Epithelial cell of proximal tubule (primary cell): ENCODE data around the gene MX2. TPM values are rescaled to one million over a fixed set of nuclear protein-coding genes. Genes with fewer than 3 reads are reported as not detected.

Experiments used
- DNase-seq: peaks from one replicate; pipeline ENCODE4 v3.0.0-alpha.2; 2011; ENCODE audit warnings: low read depth
- H3K4me3 ChIP-seq: 2 replicates; pipeline ENCODE4 v1.5.1; 2011; ENCODE audit warnings: low read depth, mild to moderate bottlenecking, low read length
- total RNA-seq: library from RNA; depleted of rRNA; stranded (reverse); fragments of >200 nt; gene quantifications from 2 replicates; pipeline ENCODE4 v1.2.3, GENCODE V29; 2015
- TF ChIP-seq, protein P1 (sequence below): conservative IDR thresholded peaks from 2 replicates; pipeline ENCODE4 v1.5.1; 2012; ENCODE audit warnings: low read depth, mild to moderate bottlenecking, low read length

MX2 gene
- total RNA-seq, 1 donor from 2014 or later, result 0.12 TPM

DNA sequence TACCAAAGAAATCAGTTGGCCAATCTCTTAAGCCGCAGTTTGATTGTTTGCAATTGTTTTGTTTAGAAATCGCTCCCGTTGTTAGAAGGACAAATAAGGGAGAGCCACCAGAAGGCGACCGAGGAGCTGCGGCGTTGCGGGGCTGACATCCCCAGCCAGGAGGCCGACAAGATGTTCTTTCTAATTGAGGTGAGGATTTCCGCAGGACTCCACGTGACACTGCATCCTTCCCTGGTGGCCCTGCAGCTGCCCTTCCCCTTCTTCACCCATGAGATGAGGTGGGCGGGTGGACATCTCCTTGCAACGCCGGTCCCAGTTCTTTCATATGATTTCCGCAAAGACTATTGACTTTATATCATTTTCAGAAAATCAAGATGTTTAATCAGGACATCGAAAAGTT lies 37.0 kb downstream of the MX2 start:
- TF ChIP-seq, protein P1, sequence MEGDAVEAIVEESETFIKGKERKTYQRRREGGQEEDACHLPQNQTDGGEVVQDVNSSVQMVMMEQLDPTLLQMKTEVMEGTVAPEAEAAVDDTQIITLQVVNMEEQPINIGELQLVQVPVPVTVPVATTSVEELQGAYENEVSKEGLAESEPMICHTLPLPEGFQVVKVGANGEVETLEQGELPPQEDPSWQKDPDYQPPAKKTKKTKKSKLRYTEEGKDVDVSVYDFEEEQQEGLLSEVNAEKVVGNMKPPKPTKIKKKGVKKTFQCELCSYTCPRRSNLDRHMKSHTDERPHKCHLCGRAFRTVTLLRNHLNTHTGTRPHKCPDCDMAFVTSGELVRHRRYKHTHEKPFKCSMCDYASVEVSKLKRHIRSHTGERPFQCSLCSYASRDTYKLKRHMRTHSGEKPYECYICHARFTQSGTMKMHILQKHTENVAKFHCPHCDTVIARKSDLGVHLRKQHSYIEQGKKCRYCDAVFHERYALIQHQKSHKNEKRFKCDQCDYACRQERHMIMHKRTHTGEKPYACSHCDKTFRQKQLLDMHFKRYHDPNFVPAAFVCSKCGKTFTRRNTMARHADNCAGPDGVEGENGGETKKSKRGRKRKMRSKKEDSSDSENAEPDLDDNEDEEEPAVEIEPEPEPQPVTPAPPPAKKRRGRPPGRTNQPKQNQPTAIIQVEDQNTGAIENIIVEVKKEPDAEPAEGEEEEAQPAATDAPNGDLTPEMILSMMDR, result no peak
- H3K4me3 ChIP-seq, result no peak overlapping the region
- no peak for DNase-seq

DNA sequence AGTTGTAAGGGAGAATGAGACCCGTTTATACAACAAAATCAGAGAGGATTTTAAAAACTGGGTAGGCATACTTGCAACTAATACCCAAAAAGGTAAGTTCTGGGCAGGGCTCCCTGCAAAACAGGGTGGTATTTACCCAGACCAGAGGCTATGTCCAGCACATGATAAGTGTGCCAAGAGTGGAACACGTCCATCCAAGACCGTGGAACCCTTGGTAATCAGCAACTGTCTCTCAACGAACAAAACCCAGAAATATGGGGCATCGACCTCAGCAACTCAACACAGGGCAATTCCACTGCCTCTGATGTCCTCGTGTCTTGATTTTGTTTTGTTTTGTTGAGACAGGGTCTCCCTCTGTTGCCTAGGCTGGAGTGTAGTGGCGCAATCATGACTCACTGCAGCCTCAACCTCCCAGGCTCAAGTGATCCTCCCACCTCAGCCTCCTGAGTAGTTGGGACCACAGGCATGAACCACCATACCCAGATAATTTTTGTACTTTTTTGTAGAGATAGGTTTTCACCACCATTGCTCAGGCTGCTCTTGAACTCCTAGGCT lies 37.5 kb downstream of the MX2 start:
- DNase-seq, result no peak
- TF ChIP-seq, protein P1, result no peak
- H3K4me3 ChIP-seq, result no peak overlapping the region

DNA sequence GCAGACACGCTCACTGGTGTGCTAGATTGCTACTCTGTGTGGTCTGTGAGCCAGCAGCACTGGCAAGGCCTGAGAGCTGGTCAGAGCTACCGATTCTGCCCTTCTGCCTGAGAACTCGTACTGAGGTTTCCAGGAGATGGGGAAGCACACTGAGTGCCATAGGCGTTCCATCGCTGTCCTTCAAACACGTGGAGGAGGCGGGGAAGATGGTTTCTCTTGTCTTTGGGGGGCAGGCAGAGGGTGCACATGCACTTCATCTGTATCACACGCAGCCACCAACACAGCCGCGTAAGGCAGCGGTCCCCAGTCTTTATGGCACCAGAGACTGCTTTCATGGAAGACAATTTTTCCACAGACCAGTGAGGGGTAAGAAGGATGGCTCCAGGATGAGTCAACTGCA lies 40.4 kb downstream of the MX2 start:
- TF ChIP-seq, protein P1, result no peak
- DNase-seq, result no peak
- no peak overlapping the region for H3K4me3 ChIP-seq

DNA sequence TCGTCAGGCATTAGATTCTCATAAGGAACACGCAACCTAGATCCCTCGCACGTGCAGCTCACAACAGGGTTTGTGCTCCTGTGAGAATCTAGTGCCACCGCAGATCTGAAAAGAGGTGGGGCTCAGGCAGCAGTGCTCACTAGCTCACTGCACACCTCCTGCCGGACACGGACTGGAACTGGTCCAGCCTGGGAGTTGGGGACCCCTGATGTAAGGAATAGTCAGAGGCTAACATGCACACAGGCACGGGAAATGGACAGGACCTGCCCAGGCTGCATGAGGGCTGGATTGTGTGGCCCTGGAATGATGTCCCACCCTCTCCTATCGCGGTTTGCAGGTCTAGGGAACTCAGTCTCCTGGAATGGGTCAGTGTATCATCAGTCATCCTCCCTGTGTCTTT lies 41.0 kb downstream of the MX2 start:
- DNase-seq, result no peak
- TF ChIP-seq, protein P1, result no peak
- H3K4me3 ChIP-seq, result no peak overlapping the region

DNA sequence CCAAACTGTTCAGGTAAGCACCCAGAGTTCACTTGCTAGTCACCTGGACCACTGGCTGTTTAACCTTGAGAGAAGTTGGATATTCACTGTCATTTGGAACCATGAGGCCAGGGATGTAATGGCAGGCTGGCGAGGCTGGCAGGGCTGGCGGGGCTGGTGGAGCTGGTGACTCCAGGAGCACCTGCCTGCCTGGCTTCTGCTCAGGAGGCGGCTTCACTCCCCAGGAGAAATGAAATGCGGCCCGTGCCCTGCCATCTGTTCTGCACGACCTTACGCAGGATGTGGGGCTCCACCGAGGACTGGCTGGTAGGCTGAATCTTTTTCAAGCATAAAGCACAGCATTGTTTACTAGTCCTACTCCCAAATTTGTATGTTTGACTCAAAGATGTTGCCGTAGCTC lies 41.5 kb downstream of the MX2 start:
- TF ChIP-seq, protein P1, result no peak
- H3K4me3 ChIP-seq, result no peak overlapping the region
- no peak for DNase-seq

DNA sequence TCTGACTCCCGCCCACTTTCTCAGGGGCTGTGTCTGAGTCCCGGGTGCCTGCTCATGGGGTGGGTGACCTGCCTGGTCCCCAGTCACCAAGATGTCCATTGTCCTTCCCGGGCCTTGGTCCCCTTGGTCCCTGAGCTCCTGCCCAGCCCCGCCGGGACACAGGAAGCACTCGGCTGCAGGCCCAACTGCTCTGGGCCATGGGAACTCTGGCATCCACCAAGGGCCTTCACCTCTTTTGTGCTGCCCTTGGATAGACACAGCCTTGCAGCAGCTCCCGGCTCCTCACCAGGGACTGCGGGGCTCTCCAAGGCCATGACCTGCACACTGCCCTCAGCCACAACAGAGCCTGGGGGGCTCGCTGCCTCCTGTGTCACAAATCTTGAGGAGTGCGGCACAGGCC lies 42.1 kb downstream of the MX2 start:
- TF ChIP-seq, protein P1, result no peak
- H3K4me3 ChIP-seq, result no peak overlapping the region
- no peak for DNase-seq

DNA sequence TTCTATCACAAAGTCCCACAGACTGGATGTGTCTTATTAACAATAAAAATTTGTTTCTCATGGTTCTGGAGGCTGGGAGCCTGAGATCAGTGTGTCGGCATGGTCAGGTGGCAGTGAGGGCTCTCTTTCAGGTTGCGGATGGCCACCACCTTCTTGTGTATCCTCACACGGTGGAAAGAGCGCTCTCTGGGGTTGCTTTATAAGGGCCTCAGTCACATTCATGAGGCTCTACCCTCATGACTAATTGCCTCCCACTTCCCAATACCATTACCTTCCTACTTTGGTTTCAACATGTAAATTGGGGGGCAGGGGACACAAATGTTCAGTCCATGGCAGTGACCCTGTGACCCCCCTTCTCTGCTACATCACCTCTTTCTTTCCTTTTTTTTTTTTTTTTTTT lies 43.5 kb downstream of the MX2 start:
- H3K4me3 ChIP-seq, result no peak overlapping the region
- no peak for DNase-seq
- TF ChIP-seq, protein P1, result no peak
